Liver (tissue), 9 donors: ENCODE data around the gene MEOX1. TPM values are rescaled to one million over a fixed set of nuclear protein-coding genes. Genes with fewer than 3 reads are reported as not detected.

Experiments
- DNase-seq: peaks from one replicate; pipeline ENCODE4 v3.0.0-alpha.2; 2017; ENCODE audit warnings: low spot score
- H3K27ac ChIP-seq, 2 donors: one replicate each; pipeline ENCODE4 v1.7.0; 2013; ENCODE audit warnings: inconsistent platforms in 2 of 2, low read length in 2 of 2, control low read depth in 1 of 2, low read depth in 1 of 2, mild to moderate bottlenecking in 1 of 2
- H3K27me3 ChIP-seq, 4 donors: one replicate each; pipeline versions ENCODE4 v1.6.1 to v1.7.0; 2013; ENCODE audit warnings: low read length in 3 of 4, inconsistent platforms in 1 of 4, mild to moderate bottlenecking in 1 of 4, moderate library complexity in 1 of 4; ENCODE audit not compliant: control insufficient read depth in 4 of 4, insufficient read depth in 4 of 4
- H3K36me3 ChIP-seq, 4 donors: one replicate each; pipeline versions ENCODE4 v1.6.1 to v1.7.0; 2013; ENCODE audit warnings: low read length in 3 of 4, mild to moderate bottlenecking in 3 of 4, low read depth in 1 of 4, moderate library complexity in 1 of 4; ENCODE audit not compliant: control insufficient read depth in 4 of 4, insufficient read depth in 3 of 4
- H3K4me1 ChIP-seq, 4 donors: one replicate each; pipeline versions ENCODE4 v1.6.1 to v1.7.0; 2013; ENCODE audit warnings: low read length in 3 of 4, mild to moderate bottlenecking in 3 of 4, moderate library complexity in 1 of 4; ENCODE audit not compliant: control insufficient read depth in 4 of 4, insufficient read depth in 4 of 4
- H3K4me3 ChIP-seq, 3 donors: one replicate each; pipeline versions ENCODE4 v1.6.1 to v1.7.0; 2013; ENCODE audit warnings: low read length in 3 of 3, control low read depth in 1 of 3, low read depth in 1 of 3, mild to moderate bottlenecking in 1 of 3
- H3K9ac ChIP-seq, 2 donors: one replicate each; pipeline ENCODE4 v1.7.0; 2013; ENCODE audit warnings: low read length in 2 of 2, mild to moderate bottlenecking in 2 of 2, moderate library complexity in 2 of 2, control low read depth in 1 of 2, low read depth in 1 of 2
- H3K9me3 ChIP-seq, 4 donors: one replicate each; pipeline versions ENCODE4 v1.6.1 to v1.7.0; 2013; ENCODE audit warnings: low read length in 3 of 4; ENCODE audit not compliant: control insufficient read depth in 4 of 4
- ATF3 ChIP-seq: IDR thresholded peaks from 2 replicates; pipeline ENCODE4 v1.6.1; 2016; ENCODE audit warnings: antibody characterized with exemption
- CTCF ChIP-seq: fragments of 150-350 bp; IDR thresholded peaks from 2 replicates; pipeline ENCODE4 v1.5.1; 2017; ENCODE audit warnings: improper control_type of control experiment, low read depth, low read length; ENCODE audit not compliant: missing input control
- FOXA1 ChIP-seq: IDR thresholded peaks from 2 replicates; pipeline ENCODE4 v1.6.1; 2016; ENCODE audit warnings: antibody characterized with exemption
- FOXA2 ChIP-seq: IDR thresholded peaks from 2 replicates; pipeline ENCODE4 v1.6.1; 2016; ENCODE audit warnings: antibody characterized with exemption
- GABPA ChIP-seq, 2 donors: IDR thresholded peaks in 1 of 2; conservative IDR thresholded peaks in 1 of 2; 2 replicates each; pipeline ENCODE4 v1.6.1; 2016; ENCODE audit warnings: antibody characterized with exemption in 2 of 2, mild to moderate bottlenecking in 1 of 2, moderate library complexity in 1 of 2
- HNF4A ChIP-seq, 2 donors: conservative IDR thresholded peaks; 2 replicates each; pipeline ENCODE4 v1.6.1; 2016; ENCODE audit warnings: antibody characterized with exemption in 2 of 2, mild to moderate bottlenecking in 2 of 2
- HNF4G ChIP-seq: IDR thresholded peaks from 2 replicates; pipeline ENCODE4 v1.6.1; 2016; ENCODE audit warnings: antibody characterized with exemption
- JUND ChIP-seq, 2 donors: IDR thresholded peaks; 2 replicates each; pipeline ENCODE4 v1.6.1; 2016; ENCODE audit warnings: antibody characterized with exemption in 2 of 2
- MAX ChIP-seq: IDR thresholded peaks from 2 replicates; pipeline ENCODE4 v1.6.1; 2016; ENCODE audit warnings: antibody characterized with exemption
- NR2F2 ChIP-seq: IDR thresholded peaks from 2 replicates; pipeline ENCODE4 v1.6.1; 2016; ENCODE audit warnings: antibody characterized with exemption
- RAD21 ChIP-seq, 2 donors: IDR thresholded peaks; 2 replicates each; pipeline ENCODE4 v1.6.1; 2016; ENCODE audit warnings: antibody characterized with exemption in 2 of 2, mild to moderate bottlenecking in 2 of 2
- REST ChIP-seq: IDR thresholded peaks from 2 replicates; pipeline ENCODE4 v1.6.1; 2016; ENCODE audit warnings: antibody characterized with exemption, mild to moderate bottlenecking
- RXRA ChIP-seq, 2 donors: IDR thresholded peaks; 2 replicates each; pipeline ENCODE4 v1.6.1; 2017 to 2018; ENCODE audit warnings: antibody characterized with exemption in 2 of 2, mild to moderate bottlenecking in 1 of 2
- TAF1 ChIP-seq: conservative IDR thresholded peaks from 2 replicates; pipeline ENCODE4 v1.6.1; 2016; ENCODE audit warnings: antibody characterized with exemption, mild to moderate bottlenecking
- YY1 ChIP-seq: IDR thresholded peaks from 2 replicates; pipeline ENCODE4 v1.6.1; 2016; ENCODE audit warnings: antibody characterized with exemption, mild to moderate bottlenecking
- ZBTB33 ChIP-seq: IDR thresholded peaks from 2 replicates; pipeline ENCODE4 v1.6.1; 2016; ENCODE audit warnings: antibody characterized with exemption
- WGBS: extraction: QIAGEN DNeasy Blood & Tissue Kit; methylation state at CpG from one replicate; pipeline ENCODE4 v1.1.7; 2013; 5-methylcytosine and 5-hydroxymethylcytosine counted together
- polyA plus RNA-seq, 2 donors: library from polyadenylated mRNA; stranded (reverse) in 1 of 2; unstranded in 1 of 2; fragments of 200-250 nt in 1 of 2; fragments of >200 nt in 1 of 2; fragmentation: Nextera tagmentation in 1 of 2; extraction: Ambion mirVana in 1 of 2; gene quantifications; one replicate each; pipeline versions ENCODE4 v1.2.1 to v1.2.3, GENCODE V29; 2013 to 2015
- total RNA-seq, 2 donors: library from RNA; depleted of rRNA; stranded (reverse); fragments of >200 nt; gene quantifications; one replicate each; pipeline ENCODE4 v1.2.3, GENCODE V29; 2014
- donor health status: healthy.
- donor health status: healthy.
- donor health status: healthy.
- donor health status: healthy.
- donor health status: healthy.

The MEOX1 gene
- total and polyA plus RNA-seq, 4 donors = 0.05 to 0.33 TPM; not detected in 2

GRCh38 chr17:43608313-43608712 is 53.4 kb downstream of the MEOX1 start:
- H3K36me3 ChIP-seq = no peaks in the 10 kb centered on the region
- no peak for DNase-seq
- H3K9ac ChIP-seq = no peak overlapping the region
- no peaks in the 10 kb centered on the region for H3K9me3 ChIP-seq
- no peak overlapping the region for H3K4me3 ChIP-seq
- no peaks in the 10 kb centered on the region for H3K27me3 ChIP-seq
- H3K4me1 ChIP-seq = no peaks in the 10 kb centered on the region
- no peak overlapping the region for H3K27ac ChIP-seq
- TF ChIP-seq TAF1 (no peak), RAD21 (IDR thresholded peaks at IDR 0.05) (no peak), HNF4G (no peak), YY1 (no peak), HNF4A (conservative IDR thresholded peaks at IDR 0.05) (no peak), RXRA (IDR thresholded peaks at IDR 0.05) (no peak), NR2F2 (no peak), ATF3 (no peak), GABPA (IDR thresholded peaks at IDR 0.05 in 1 of 2, conservative IDR thresholded peaks at IDR 0.05 in 1 of 2) (no peak), ZBTB33 (no peak), FOXA1 (no peak), JUND (IDR thresholded peaks at IDR 0.05) (no peak), MAX (no peak), CTCF (no peak)
- 98% methylated on average over 1 of the region's 1 CpG for WGBS

GRCh38 chr17:43604549-43604948 is 57.2 kb downstream of the MEOX1 start:
- Histone ChIP-seq H3K9me3 (no peaks in the 10 kb centered on the region), H3K27ac (no peak overlapping the region), H3K9ac (no peak overlapping the region), H3K27me3 (no peaks in the 10 kb centered on the region), H3K4me1 (no peaks in the 10 kb centered on the region), H3K36me3 (no peaks in the 10 kb centered on the region), H3K4me3 (no peak overlapping the region)
- WGBS = 100% methylated on average over 1 of the region's 1 CpG
- no peak for DNase-seq
- no peak for TF ChIP-seq RAD21 (IDR thresholded peaks at IDR 0.05)
- no peak for TF ChIP-seq HNF4G
- TF ChIP-seq RXRA (IDR thresholded peaks at IDR 0.05) = no peak
- no peak for TF ChIP-seq ATF3
- no peak for TF ChIP-seq JUND (IDR thresholded peaks at IDR 0.05)

- H3K9me3 ChIP-seq = no peaks in the 10 kb centered on the region
- WGBS = 96% methylated on average over 1 of the region's 1 CpG
- H3K36me3 ChIP-seq = no peaks in the 10 kb centered on the region
- no peak for DNase-seq
- no peaks in the 10 kb centered on the region for H3K27me3 ChIP-seq
- H3K9ac ChIP-seq = no peak overlapping the region
- no peak overlapping the region for H3K4me3 ChIP-seq
- H3K27ac ChIP-seq = no peak overlapping the region
- H3K4me1 ChIP-seq = no peaks in the 10 kb centered on the region
- TF ChIP-seq FOXA2 (no peak), TAF1 (no peak), RXRA (IDR thresholded peaks at IDR 0.05) (no peak), REST (no peak), MAX (no peak), HNF4A (conservative IDR thresholded peaks at IDR 0.05) (no peak), YY1 (no peak), ATF3 (no peak), ZBTB33 (no peak)
Measured at GRCh38 chr17:43603321-43603720, 58.4 kb downstream of the MEOX1 start.
